Measurements from ENCODE around the gene TCN2. TPM values are rescaled to one million over a fixed set of nuclear protein-coding genes. Genes with fewer than 3 reads are reported as not detected.

TCN2 gene
- total and polyA plus RNA-seq, 2 experiments from 2014 or later: 6.1 to 7.8 TPM

DNA sequence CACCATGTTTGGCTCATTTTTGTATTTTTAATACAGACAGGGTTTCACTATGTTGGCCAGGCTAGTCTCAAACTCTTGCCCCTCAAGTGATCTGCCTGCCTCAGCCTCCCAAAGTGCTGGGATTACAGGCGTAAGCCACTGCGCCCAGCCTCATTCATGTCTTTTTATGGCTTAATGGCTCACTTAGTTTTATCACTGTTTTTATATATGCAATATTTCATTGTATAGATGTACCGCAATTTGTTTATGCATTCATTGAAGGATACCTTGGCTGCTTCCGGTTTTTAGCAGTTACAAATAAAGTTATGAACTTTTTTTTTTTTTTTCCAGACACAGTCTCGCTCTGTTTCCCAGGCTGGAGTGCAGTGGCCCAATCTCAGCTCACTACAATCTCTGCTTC is 5.5 kb upstream of the TCN2 start:
- Histone ChIP-seq H3K27ac (no peak overlapping the region), H3K4me1 (ENCODE audit: low read depth) (peaks cover 7% of the 10 kb centered on the region), H3K9me3 (ENCODE audit: low read depth) (no peaks in the 10 kb centered on the region), H3K27me3 (no peaks in the 10 kb centered on the region), H3K4me3 (no peak overlapping the region), H3K36me3 (no peaks in the 10 kb centered on the region)
- DNase-seq (ENCODE audit: low read depth in 1 of 2, low spot score in 1 of 2): no peak
- no peak for TF ChIP-seq CTCF (IDR thresholded peaks at IDR 0.05; ENCODE audit: low read depth, low read length)

DNA sequence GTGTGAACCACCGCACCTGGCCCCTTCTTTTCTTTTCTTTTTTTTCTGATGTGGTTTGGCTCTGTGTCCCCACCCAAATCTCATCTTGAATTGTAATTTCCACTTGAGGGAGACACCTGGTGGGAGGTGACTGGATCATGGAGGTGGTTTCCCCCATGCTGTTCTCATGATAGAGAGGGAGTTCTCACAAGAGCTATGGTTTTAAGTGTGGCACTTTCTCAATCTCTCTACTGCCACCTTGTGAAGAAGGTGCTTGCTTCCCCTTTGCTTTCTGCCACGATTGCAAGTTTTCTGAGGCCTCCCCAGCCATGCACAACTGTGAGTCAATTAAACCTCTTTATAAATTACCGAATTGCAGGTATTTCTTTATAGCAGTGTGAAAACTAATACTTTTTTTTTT is 4.9 kb upstream of the TCN2 start:
- Histone ChIP-seq H3K4me1 (ENCODE audit: low read depth) (peaks cover 7% of the 10 kb centered on the region), H3K27me3 (no peaks in the 10 kb centered on the region), H3K4me3 (no peak overlapping the region), H3K27ac (no peak overlapping the region), H3K9me3 (ENCODE audit: low read depth) (no peaks in the 10 kb centered on the region), H3K36me3 (no peaks in the 10 kb centered on the region)
- TF ChIP-seq CTCF (IDR thresholded peaks at IDR 0.05; ENCODE audit: low read depth, low read length): peak; percentile 51
- DNase-seq (ENCODE audit: low read depth in 1 of 2, low spot score in 1 of 2): peak; percentile 33 to 52

DNA sequence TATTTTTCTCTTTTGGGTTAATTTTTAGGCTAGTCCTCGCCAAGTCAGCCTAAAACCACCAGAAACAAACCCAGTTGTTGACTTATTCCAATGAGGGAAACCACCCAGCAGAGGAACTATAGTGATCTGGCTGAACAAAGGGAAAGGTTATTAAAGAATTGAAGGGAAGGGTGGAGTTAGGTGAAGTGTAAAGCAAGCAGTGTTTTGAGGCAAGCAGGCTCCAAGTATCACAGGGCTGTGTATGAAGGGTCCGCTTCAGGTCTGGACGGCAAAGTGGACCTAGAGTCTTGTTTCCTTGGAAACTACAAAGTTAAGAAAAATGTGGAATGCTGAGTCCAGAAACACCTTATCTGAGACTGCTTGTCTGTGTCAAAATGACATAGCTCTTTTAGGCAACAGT is 3.2 kb upstream of the TCN2 start:
- peaks cover 16% of the 10 kb centered on the region for H3K4me1 ChIP-seq (ENCODE audit: low read depth)
- H3K27me3 ChIP-seq: no peaks in the 10 kb centered on the region
- no peaks in the 10 kb centered on the region for H3K9me3 ChIP-seq (ENCODE audit: low read depth)
- DNase-seq (ENCODE audit: low read depth in 1 of 2, low spot score in 1 of 2): no peak
- TF ChIP-seq CTCF (IDR thresholded peaks at IDR 0.05; ENCODE audit: low read depth, low read length): no peak
- no peak overlapping the region for H3K4me3 ChIP-seq
- no peaks in the 10 kb centered on the region for H3K36me3 ChIP-seq
- peak overlapping the region; percentile 34 for H3K27ac ChIP-seq

DNA sequence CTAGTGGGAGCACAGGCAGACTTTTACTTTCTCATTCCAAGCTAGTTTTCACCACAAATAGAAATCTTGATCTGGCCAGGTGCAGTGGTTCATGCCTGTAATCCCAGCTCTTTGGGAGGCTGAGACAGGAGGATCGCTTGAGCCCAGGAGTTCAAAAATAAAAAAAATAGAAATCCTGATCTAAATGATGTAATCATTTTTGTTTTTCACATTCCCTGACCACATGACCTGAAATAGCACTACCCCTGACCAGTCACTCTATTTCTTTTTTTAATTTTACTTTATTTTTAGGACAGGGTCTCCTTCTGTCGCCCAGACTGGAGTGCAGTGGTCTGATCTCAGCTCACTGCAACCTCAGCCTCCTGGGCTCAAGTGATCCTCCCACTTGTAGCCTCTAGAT is 2.3 kb upstream of the TCN2 start:
- Histone ChIP-seq H3K4me1 (ENCODE audit: low read depth) (peaks cover 16% of the 10 kb centered on the region), H3K27me3 (no peaks in the 10 kb centered on the region), H3K27ac (no peak overlapping the region), H3K4me3 (no peak overlapping the region), H3K36me3 (no peaks in the 10 kb centered on the region), H3K9me3 (ENCODE audit: low read depth) (no peaks in the 10 kb centered on the region)
- DNase-seq (ENCODE audit: low read depth in 1 of 2, low spot score in 1 of 2): no peak
- no peak for TF ChIP-seq CTCF (IDR thresholded peaks at IDR 0.05; ENCODE audit: low read depth, low read length)

DNA sequence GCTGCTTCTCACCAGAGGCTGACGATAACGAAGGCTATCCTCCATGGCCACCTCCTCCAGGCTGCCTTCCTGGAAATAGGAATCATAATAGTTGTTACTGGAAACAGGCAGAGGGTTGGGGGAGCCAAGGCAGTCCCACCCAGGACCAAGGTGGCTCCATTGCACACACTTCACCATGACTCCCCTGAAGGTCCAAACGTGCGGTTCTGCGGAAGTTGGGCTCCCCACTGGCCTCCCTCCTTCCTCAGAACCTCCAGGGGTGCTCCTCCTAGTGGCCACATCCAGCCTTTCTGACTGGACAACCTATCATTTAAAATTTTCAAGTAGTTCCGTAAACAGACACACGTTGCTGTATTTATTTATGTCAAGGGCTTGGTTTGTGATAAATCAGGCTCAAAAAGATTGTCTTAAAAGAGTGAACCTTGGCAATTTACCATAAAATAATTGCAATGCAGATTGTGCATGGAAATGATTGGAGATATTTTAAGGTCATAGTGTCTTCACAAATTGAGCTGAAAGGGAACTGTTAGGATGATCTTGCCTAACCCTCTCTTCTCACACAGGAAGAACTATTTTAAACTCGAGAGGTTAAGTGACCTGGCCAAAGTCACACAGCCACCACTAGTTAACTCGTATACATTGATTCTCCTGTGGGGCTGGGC is 1.4 kb upstream of the TCN2 start:
- DNase-seq (ENCODE audit: low read depth in 1 of 2, low spot score in 1 of 2): peak; percentile 44 to 61
- peak; percentile 79 for TF ChIP-seq CTCF (IDR thresholded peaks at IDR 0.05; ENCODE audit: low read depth, low read length)
- no peaks in the 10 kb centered on the region for H3K9me3 ChIP-seq (ENCODE audit: low read depth)
- no peaks in the 10 kb centered on the region for H3K27me3 ChIP-seq
- H3K36me3 ChIP-seq: no peaks in the 10 kb centered on the region
- peaks cover 16% of the 10 kb centered on the region for H3K4me1 ChIP-seq (ENCODE audit: low read depth)
- H3K27ac ChIP-seq: no peak overlapping the region
- H3K4me3 ChIP-seq: peak overlapping the region; percentile 36
